Measurements from ENCODE around the gene MLPH. TPM values are rescaled to one million over a fixed set of nuclear protein-coding genes. Genes with fewer than 3 reads are reported as not detected.
"Not testable (repeated sequence)": the region's sequence is repeated elsewhere in the genome, so short reads cannot be mapped to it uniquely, and the experiment has no call there.

MLPH gene
- total and polyA plus RNA-seq, 4 donors, result 0.62 to 29.3 (median 9.4) TPM

GRCh38 chr2:237469410-237469809 lies 17.6 kb upstream of the MLPH start:
- H3K27me3 ChIP-seq (ENCODE audit: control insufficient read depth, insufficient read depth, low read length); DNase-seq (ENCODE audit: low read depth in 4 of 6, low spot score in 6 of 6); H3K27ac ChIP-seq (ENCODE audit: low read depth, low read length); H3K36me3 ChIP-seq (ENCODE audit: control insufficient read depth, insufficient read depth, low read length); H3K9me3 ChIP-seq (ENCODE audit: control insufficient read depth, insufficient read depth, low read length); H3K4me3 ChIP-seq (ENCODE audit: low read depth, low read length): not testable (repeated sequence)
- peaks cover 10% of the 10 kb centered on the region for H3K4me1 ChIP-seq (ENCODE audit: control insufficient read depth, insufficient read depth, low read length)
- 90% methylated on average over 4 of the region's 7 CpGs for WGBS (ENCODE audit: insufficient coverage)

DNA sequence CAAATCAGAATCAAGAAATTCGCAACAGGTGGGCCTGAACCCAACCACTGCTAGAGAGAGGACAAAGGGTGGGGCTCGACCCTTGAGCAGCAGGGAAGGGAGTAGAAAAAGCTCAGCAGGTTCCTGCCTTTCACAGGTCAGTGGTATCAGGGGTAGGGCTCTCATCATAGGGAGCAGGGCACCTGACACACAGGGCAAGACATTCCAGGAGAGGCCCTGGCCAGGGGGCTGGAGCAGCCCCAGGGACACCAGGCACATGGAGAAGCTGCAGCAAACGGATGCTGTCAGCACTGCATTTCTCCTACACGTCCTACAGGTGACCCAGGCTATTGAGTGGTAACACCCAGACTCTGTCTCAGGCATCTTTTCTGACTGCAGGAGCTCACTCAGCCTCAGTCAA lies 17.2 kb upstream of the MLPH start:
- H3K4me1 ChIP-seq (ENCODE audit: control insufficient read depth, insufficient read depth, low read length), result peaks cover 15% of the 10 kb centered on the region
- H3K4me3 ChIP-seq (ENCODE audit: low read depth, low read length), result no peak overlapping the region
- WGBS (ENCODE audit: insufficient coverage), result 67% methylated on average over 3 of the region's 4 CpGs
- H3K9me3 ChIP-seq (ENCODE audit: control insufficient read depth, insufficient read depth, low read length), result no peaks in the 10 kb centered on the region
- no peak for DNase-seq (ENCODE audit: low read depth in 4 of 6, low spot score in 6 of 6)
- H3K27ac ChIP-seq (ENCODE audit: low read depth, low read length), result no peak overlapping the region
- peaks cover 2% of the 10 kb centered on the region for H3K27me3 ChIP-seq (ENCODE audit: control insufficient read depth, insufficient read depth, low read length)
- no peaks in the 10 kb centered on the region for H3K36me3 ChIP-seq (ENCODE audit: control insufficient read depth, insufficient read depth, low read length)

DNA sequence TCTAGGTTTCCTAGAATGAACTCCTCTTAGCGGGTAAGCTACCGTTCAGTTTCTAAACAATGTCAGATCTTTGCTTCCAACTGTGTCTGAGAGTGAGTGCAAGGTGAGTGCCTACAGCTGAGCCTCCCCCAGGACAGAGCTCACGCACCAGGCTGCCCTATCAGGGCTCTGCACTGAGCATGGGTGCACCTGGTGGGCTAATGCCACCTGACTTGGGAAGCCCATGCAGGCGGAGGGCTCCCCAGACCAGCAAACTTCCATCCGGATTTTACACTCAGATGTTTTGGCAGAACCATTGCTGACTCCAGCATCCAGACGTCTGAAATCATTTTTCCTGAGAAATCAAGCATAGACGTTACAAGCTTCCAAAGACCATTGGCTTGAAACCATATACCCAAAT lies 16.1 kb upstream of the MLPH start:
- H3K4me3 ChIP-seq (ENCODE audit: low read depth, low read length), result no peak overlapping the region
- H3K9me3 ChIP-seq (ENCODE audit: control insufficient read depth, insufficient read depth, low read length), result no peaks in the 10 kb centered on the region
- no peak overlapping the region for H3K27ac ChIP-seq (ENCODE audit: low read depth, low read length)
- H3K27me3 ChIP-seq (ENCODE audit: control insufficient read depth, insufficient read depth, low read length), result peaks cover 2% of the 10 kb centered on the region
- no peak for DNase-seq (ENCODE audit: low read depth in 4 of 6, low spot score in 6 of 6)
- WGBS (ENCODE audit: insufficient coverage), result 81% methylated on average over 6 of the region's 7 CpGs
- H3K36me3 ChIP-seq (ENCODE audit: control insufficient read depth, insufficient read depth, low read length), result no peaks in the 10 kb centered on the region
- H3K4me1 ChIP-seq (ENCODE audit: control insufficient read depth, insufficient read depth, low read length), result peaks cover 21% of the 10 kb centered on the region

DNA sequence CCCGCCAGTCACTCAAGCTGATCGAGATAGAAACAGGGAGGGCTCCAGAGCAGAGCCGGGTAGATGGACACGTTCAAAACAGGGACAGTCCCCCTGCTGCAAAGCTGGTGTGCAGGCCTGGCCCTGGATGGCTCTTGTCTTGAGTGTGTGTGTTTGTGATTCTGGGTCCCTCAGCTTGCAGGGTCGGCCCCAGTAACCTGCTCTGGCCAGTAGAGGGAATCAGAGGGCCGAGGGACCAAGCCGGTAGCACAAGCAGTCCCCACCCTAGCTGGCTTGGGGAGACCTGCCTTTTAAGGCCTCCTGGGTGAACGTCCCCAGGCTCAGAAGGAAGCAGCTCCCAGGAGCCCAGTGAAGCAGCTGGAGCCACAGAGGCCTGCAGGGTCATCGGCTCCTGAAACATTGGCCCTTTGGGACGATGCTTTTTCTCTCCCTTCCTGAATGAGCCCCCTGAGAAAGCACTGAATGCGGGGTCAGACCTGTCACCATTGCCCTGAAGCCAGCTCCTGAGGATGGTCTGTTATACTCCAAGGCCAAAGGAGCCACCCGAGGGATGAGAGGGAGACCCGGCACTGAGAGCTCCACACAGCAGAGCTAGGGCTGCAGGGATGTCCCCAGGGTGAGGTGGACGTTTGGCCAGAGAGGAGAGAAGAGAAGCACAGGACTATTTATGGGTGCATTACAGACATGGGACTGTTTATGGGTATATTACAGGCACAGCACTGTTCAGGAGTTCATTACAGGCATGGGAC lies 15.4 kb upstream of the MLPH start:
- no peaks in the 10 kb centered on the region for H3K9me3 ChIP-seq (ENCODE audit: control insufficient read depth, insufficient read depth, low read length)
- H3K36me3 ChIP-seq (ENCODE audit: control insufficient read depth, insufficient read depth, low read length), result no peaks in the 10 kb centered on the region
- DNase-seq (ENCODE audit: low read depth in 4 of 6, low spot score in 6 of 6), result no peak
- no peak overlapping the region for H3K27ac ChIP-seq (ENCODE audit: low read depth, low read length)
- peaks cover 21% of the 10 kb centered on the region for H3K4me1 ChIP-seq (ENCODE audit: control insufficient read depth, insufficient read depth, low read length)
- H3K27me3 ChIP-seq (ENCODE audit: control insufficient read depth, insufficient read depth, low read length), result peaks cover 5% of the 10 kb centered on the region
- no peak overlapping the region for H3K4me3 ChIP-seq (ENCODE audit: low read depth, low read length)
- WGBS (ENCODE audit: insufficient coverage), result 50% methylated on average over 14 of the region's 14 CpGs

DNA sequence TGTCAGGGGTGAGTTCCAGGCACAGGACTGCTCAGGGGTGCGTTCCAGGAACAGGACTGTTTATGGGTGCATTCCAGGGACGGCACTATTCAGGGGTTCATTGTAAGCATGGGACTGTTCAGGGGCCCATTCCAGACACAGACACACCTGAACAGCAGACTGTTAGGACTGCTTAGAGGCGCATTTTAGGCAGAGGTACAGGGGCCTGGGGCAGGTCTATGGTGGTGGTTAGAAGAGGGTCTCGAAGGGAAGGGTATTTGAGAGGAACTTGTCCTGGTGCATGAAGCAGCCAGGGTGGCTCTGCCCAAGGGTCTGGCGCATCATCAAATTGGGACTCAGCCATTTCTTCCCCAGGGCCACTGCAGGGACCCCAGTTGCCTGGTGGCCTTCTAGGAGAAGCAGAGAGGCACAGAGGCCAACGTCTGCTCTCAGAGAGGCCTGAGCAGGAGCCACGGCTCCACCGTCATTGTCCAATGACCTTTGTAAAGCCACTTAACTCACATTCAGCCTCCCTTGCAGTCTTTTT lies 14.8 kb upstream of the MLPH start:
- H3K27me3 ChIP-seq (ENCODE audit: control insufficient read depth, insufficient read depth, low read length), result peaks cover 5% of the 10 kb centered on the region
- no peaks in the 10 kb centered on the region for H3K9me3 ChIP-seq (ENCODE audit: control insufficient read depth, insufficient read depth, low read length)
- no peak overlapping the region for H3K4me3 ChIP-seq (ENCODE audit: low read depth, low read length)
- 98% methylated on average over 5 of the region's 8 CpGs for WGBS (ENCODE audit: insufficient coverage)
- no peak overlapping the region for H3K27ac ChIP-seq (ENCODE audit: low read depth, low read length)
- no peak for DNase-seq (ENCODE audit: low read depth in 4 of 6, low spot score in 6 of 6)
- H3K36me3 ChIP-seq (ENCODE audit: control insufficient read depth, insufficient read depth, low read length), result no peaks in the 10 kb centered on the region
- peaks cover 21% of the 10 kb centered on the region for H3K4me1 ChIP-seq (ENCODE audit: control insufficient read depth, insufficient read depth, low read length)

GRCh38 chr2:237472909-237473877 lies 13.9 kb upstream of the MLPH start:
- peaks cover 21% of the 10 kb centered on the region for H3K4me1 ChIP-seq (ENCODE audit: control insufficient read depth, insufficient read depth, low read length)
- 92% methylated on average over 27 of the region's 27 CpGs for WGBS (ENCODE audit: insufficient coverage)
- peaks cover 5% of the 10 kb centered on the region for H3K27me3 ChIP-seq (ENCODE audit: control insufficient read depth, insufficient read depth, low read length)
- H3K9me3 ChIP-seq (ENCODE audit: control insufficient read depth, insufficient read depth, low read length), result no peaks in the 10 kb centered on the region
- DNase-seq (ENCODE audit: low read depth in 4 of 6, low spot score in 6 of 6), result no peak
- no peak overlapping the region for H3K27ac ChIP-seq (ENCODE audit: low read depth, low read length)
- H3K36me3 ChIP-seq (ENCODE audit: control insufficient read depth, insufficient read depth, low read length), result no peaks in the 10 kb centered on the region
- H3K4me3 ChIP-seq (ENCODE audit: low read depth, low read length), result no peak overlapping the region

DNA sequence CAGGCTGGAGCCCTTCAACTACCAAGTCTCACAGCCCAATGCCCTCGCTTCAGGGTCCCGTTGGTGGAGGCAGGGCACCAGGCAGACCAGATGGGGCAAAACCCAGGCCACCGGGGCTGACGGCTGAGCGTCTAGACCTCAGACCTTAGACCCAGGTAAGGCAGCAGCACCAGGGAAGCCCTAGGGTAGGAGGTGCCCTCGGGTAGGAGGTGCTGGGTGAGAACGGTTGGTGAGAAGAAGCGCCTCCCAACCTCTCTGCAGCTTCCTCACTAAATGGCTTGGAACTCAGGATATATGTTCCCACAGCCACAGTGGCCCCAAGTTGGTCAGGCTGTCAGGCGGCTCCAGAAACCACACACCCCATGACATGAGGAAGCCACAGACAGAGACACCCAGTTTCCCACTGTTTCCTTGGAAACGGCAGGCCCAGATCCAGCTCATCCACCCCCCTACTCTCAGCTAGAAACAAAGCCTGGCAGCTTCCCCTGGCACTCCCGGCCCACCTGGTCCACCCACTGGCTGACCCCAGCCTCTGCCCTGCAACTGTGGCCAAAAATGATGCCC lies 13.1 kb upstream of the MLPH start:
- Histone ChIP-seq H3K27me3 (ENCODE audit: control insufficient read depth, insufficient read depth, low read length) (peaks cover 5% of the 10 kb centered on the region), H3K36me3 (ENCODE audit: control insufficient read depth, insufficient read depth, low read length) (no peaks in the 10 kb centered on the region), H3K4me3 (ENCODE audit: low read depth, low read length) (no peak overlapping the region), H3K4me1 (ENCODE audit: control insufficient read depth, insufficient read depth, low read length) (peaks cover 21% of the 10 kb centered on the region), H3K27ac (ENCODE audit: low read depth, low read length) (peak overlapping the region; percentile 79), H3K9me3 (ENCODE audit: control insufficient read depth, insufficient read depth, low read length) (no peaks in the 10 kb centered on the region)
- 80% methylated on average over 8 of the region's 11 CpGs for WGBS (ENCODE audit: insufficient coverage)
- peak in 2 of 6 donors; percentile 43 to 55 for DNase-seq (ENCODE audit: low read depth in 4 of 6, low spot score in 6 of 6)

DNA sequence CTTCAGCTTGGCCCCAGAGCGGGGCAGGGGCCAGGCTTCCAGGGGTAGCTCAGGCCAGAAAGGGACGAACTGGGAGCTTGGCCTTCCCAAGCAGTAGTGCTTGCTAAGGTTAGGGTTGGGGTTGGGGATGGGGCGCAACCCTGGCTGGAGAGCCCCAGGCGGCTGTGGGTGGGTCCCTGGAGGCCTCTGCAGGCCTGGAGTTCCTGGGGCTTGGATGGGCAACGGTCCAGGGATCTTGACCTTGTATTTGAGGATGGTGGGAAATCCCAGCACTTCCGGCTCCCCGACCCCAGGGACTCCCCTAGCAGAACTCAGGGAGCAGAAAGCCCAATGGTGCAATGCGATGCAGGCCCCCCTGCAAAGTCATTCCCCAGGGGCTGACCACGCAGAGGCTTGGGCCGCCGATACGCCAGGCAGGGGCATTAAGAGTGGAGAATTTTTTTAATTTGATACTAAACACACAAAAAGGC lies 12.6 kb upstream of the MLPH start:
- WGBS (ENCODE audit: insufficient coverage), result 79% methylated on average over 7 of the region's 12 CpGs
- H3K27ac ChIP-seq (ENCODE audit: low read depth, low read length), result peak overlapping the region; percentile 79
- H3K27me3 ChIP-seq (ENCODE audit: control insufficient read depth, insufficient read depth, low read length), result peaks cover 5% of the 10 kb centered on the region
- peaks cover 21% of the 10 kb centered on the region for H3K4me1 ChIP-seq (ENCODE audit: control insufficient read depth, insufficient read depth, low read length)
- H3K36me3 ChIP-seq (ENCODE audit: control insufficient read depth, insufficient read depth, low read length), result no peaks in the 10 kb centered on the region
- H3K4me3 ChIP-seq (ENCODE audit: low read depth, low read length), result peak overlapping the region; percentile 53
- H3K9me3 ChIP-seq (ENCODE audit: control insufficient read depth, insufficient read depth, low read length), result no peaks in the 10 kb centered on the region
- DNase-seq (ENCODE audit: low read depth in 4 of 6, low spot score in 6 of 6), result peak in 1 of 6 donors; percentile 38

GRCh38 chr2:237474931-237475703 lies 11.9 kb upstream of the MLPH start:
- H3K36me3 ChIP-seq (ENCODE audit: control insufficient read depth, insufficient read depth, low read length), result no peaks in the 10 kb centered on the region
- H3K27me3 ChIP-seq (ENCODE audit: control insufficient read depth, insufficient read depth, low read length), result peaks cover 5% of the 10 kb centered on the region
- under 1% methylated on average over 78 of the region's 79 CpGs for WGBS (ENCODE audit: insufficient coverage)
- H3K27ac ChIP-seq (ENCODE audit: low read depth, low read length), result peak overlapping the region; percentile 79
- peaks cover 21% of the 10 kb centered on the region for H3K4me1 ChIP-seq (ENCODE audit: control insufficient read depth, insufficient read depth, low read length)
- H3K9me3 ChIP-seq (ENCODE audit: control insufficient read depth, insufficient read depth, low read length), result no peaks in the 10 kb centered on the region
- H3K4me3 ChIP-seq (ENCODE audit: low read depth, low read length), result peak overlapping the region; percentile 53
- DNase-seq (ENCODE audit: low read depth in 4 of 6, low spot score in 6 of 6), result peak; percentile 47 to 96 (median 78)
